ENCODE results near the gene RNF212. TPM values are rescaled to one million over a fixed set of nuclear protein-coding genes. Genes with fewer than 3 reads are reported as not detected.

The RNF212 gene
- total RNA-seq, 4 donors from 2014 or later: 0.77 to 13.5 (median 5.2) TPM

GRCh38 chr4:1087371-1087770, 26.0 kb downstream of the RNF212 start:
- DNase-seq: no peak

GRCh38 chr4:1086011-1086410, 27.4 kb downstream of the RNF212 start:
- TF ChIP-seq POLR2A (IDR thresholded peaks at IDR 0.05): no peak
- no peak for TF ChIP-seq CTCF (IDR thresholded peaks at IDR 0.05)
- Histone ChIP-seq H3K27me3 (no peaks in the 10 kb centered on the region), H3K27ac (no peak overlapping the region), H3K4me3 (no peak overlapping the region), H3K4me1 (no peaks in the 10 kb centered on the region), H3K36me3 (no peaks in the 10 kb centered on the region), H3K9me3 (no peaks in the 10 kb centered on the region)
- intact Hi-C loops (cut with DNase I; ENCODE audit: low total_unique reads): no loop called here
- no peak for DNase-seq

More at GRCh38 chr4:1087371-1087770, 26.0 kb downstream of the RNF212 start:
- no peaks in the 10 kb centered on the region for H3K27me3 ChIP-seq
- H3K9me3 ChIP-seq: no peaks in the 10 kb centered on the region
- no peaks in the 10 kb centered on the region for H3K36me3 ChIP-seq
- no peak overlapping the region for H3K4me3 ChIP-seq
- TF ChIP-seq CTCF (IDR thresholded peaks at IDR 0.05) (no peak), POLR2A (IDR thresholded peaks at IDR 0.05) (no peak)
- H3K27ac ChIP-seq: no peak overlapping the region
- intact Hi-C loops (cut with DNase I; ENCODE audit: low total_unique reads): no loop called here
- no peaks in the 10 kb centered on the region for H3K4me1 ChIP-seq

- TF ChIP-seq CTCF (IDR thresholded peaks at IDR 0.05) (no peak), POLR2A (IDR thresholded peaks at IDR 0.05) (no peak)
- H3K27me3 ChIP-seq: no peaks in the 10 kb centered on the region
- H3K4me1 ChIP-seq: no peaks in the 10 kb centered on the region
- no peak for DNase-seq
- H3K27ac ChIP-seq: no peak overlapping the region
- intact Hi-C loops (cut with DNase I; ENCODE audit: low total_unique reads): no loop called here
- no peaks in the 10 kb centered on the region for H3K36me3 ChIP-seq
- no peaks in the 10 kb centered on the region for H3K9me3 ChIP-seq
- no peak overlapping the region for H3K4me3 ChIP-seq
Observed at GRCh38 chr4:1085404-1085799, 28.0 kb downstream of the RNF212 start.

GRCh38 chr4:1084796-1085403, 28.5 kb downstream of the RNF212 start:
- H3K36me3 ChIP-seq: no peaks in the 10 kb centered on the region
- intact Hi-C loops (cut with DNase I; ENCODE audit: low total_unique reads): no loop called here
- TF ChIP-seq CTCF (IDR thresholded peaks at IDR 0.05): no peak
- no peak for TF ChIP-seq POLR2A (IDR thresholded peaks at IDR 0.05)
- H3K4me1 ChIP-seq: no peaks in the 10 kb centered on the region
- no peak overlapping the region for H3K4me3 ChIP-seq
- H3K9me3 ChIP-seq: no peaks in the 10 kb centered on the region
- no peak overlapping the region for H3K27ac ChIP-seq
- no peak for DNase-seq
- no peaks in the 10 kb centered on the region for H3K27me3 ChIP-seq

GRCh38 chr4:1084394-1084793, 29.0 kb downstream of the RNF212 start:
- no peak overlapping the region for H3K4me3 ChIP-seq
- no peak for DNase-seq
- no peak for TF ChIP-seq POLR2A (IDR thresholded peaks at IDR 0.05)
- TF ChIP-seq CTCF (IDR thresholded peaks at IDR 0.05): no peak
- H3K27me3 ChIP-seq: no peaks in the 10 kb centered on the region
- H3K27ac ChIP-seq: no peak overlapping the region
- intact Hi-C loops (cut with DNase I; ENCODE audit: low total_unique reads): no loop called here
- H3K36me3 ChIP-seq: no peaks in the 10 kb centered on the region
- no peaks in the 10 kb centered on the region for H3K4me1 ChIP-seq
- H3K9me3 ChIP-seq: no peaks in the 10 kb centered on the region

Measured in uterus (tissue), 4 donors.